Measurements from ENCODE around the gene ERCC6L2.

Gene ERCC6L2

GRCh38 chr9:95896580-95896979 lies 21.1 kb downstream of the ERCC6L2 start:
- no peak for TF ChIP-seq CTCF (IDR thresholded peaks at IDR 0.05; ENCODE audit: low read depth, low read length)
- DNase-seq (ENCODE audit: extremely low read depth, low read depth): no peak

- TF ChIP-seq CTCF (IDR thresholded peaks at IDR 0.05; ENCODE audit: low read depth, low read length): no peak
Measured at GRCh38 chr9:95901506-95901905, 26.0 kb downstream of the ERCC6L2 start.

GRCh38 chr9:95903398-95903797 lies 27.9 kb downstream of the ERCC6L2 start:
- no peak for DNase-seq (ENCODE audit: extremely low read depth, low read depth)
- TF ChIP-seq CTCF (IDR thresholded peaks at IDR 0.05; ENCODE audit: low read depth, low read length): no peak

More at GRCh38 chr9:95901506-95901905, 26.0 kb downstream of the ERCC6L2 start:
- DNase-seq (ENCODE audit: extremely low read depth, low read depth): no peak

- no peak; the same call in 1 of the 2 replicates for TF ChIP-seq CTCF (IDR thresholded peaks at IDR 0.05; ENCODE audit: low read depth, low read length)
- no peak for DNase-seq (ENCODE audit: extremely low read depth, low read depth)
Measured at GRCh38 chr9:95907794-95908193, 32.3 kb downstream of the ERCC6L2 start.

GRCh38 chr9:95910023-95910707 lies 34.7 kb downstream of the ERCC6L2 start:
- no peak for DNase-seq (ENCODE audit: extremely low read depth, low read depth)
- no peak for TF ChIP-seq CTCF (IDR thresholded peaks at IDR 0.05; ENCODE audit: low read depth, low read length)

- DNase-seq (ENCODE audit: extremely low read depth, low read depth): no peak
- TF ChIP-seq CTCF (IDR thresholded peaks at IDR 0.05; ENCODE audit: low read depth, low read length): no peak
Measured at GRCh38 chr9:95910770-95911340, 35.4 kb downstream of the ERCC6L2 start.

GRCh38 chr9:95912773-95913172 lies 37.3 kb downstream of the ERCC6L2 start:
- DNase-seq (ENCODE audit: extremely low read depth, low read depth): no peak
- TF ChIP-seq CTCF (IDR thresholded peaks at IDR 0.05; ENCODE audit: low read depth, low read length): no peak

Measured in AG09319 (cell line).